GM19193 (cell line): ENCODE results near the gene NR1D1.

Experiments
- POLR2A ChIP-seq: IDR thresholded peaks from 4 replicates; pipeline ENCODE4 v1.6.1; 2011; ENCODE audit not compliant: insufficient read depth, insufficient read length; ENCODE audit errors: extremely low read depth

NR1D1 gene

DNA sequence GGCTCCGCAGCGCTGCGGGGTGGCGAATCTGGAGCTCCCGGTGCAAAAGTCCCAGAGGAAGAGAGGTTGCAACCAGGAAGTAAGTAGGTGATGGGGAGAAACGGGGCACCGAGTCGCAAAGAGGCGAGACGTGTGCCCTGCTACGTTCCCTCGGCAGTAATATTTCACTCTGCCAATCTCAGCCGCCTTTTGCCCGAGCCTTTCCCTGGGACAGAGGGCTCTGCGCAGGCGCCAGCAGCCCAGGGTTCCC is at the start of gene NR1D1:
NR1D1 (minus strand) TSS at position 171 of the 250 bp plus-strand sequence. CDS start 495 bp downstream, outside the sequence.
- peak; percentile 64 for TF ChIP-seq POLR2A

DNA sequence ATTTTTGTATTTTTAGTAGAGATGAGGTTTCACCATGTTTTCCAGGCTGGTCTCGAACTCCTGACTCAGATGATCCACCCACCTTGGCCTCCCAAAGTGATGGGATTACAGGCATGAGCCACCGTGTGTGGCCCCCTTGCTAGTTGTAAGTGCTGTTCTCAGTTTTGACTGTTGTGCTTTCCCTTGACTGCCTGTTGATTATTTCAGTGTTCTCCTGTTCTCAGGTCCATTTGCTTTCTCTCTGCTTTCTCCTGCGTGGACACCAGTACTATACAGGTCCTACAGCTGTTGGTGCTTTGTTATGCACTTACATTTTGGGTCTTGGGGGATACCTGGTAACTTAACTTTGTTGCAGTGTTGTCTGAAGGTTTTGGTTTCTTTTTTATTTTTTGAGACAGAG is 48.1 kb upstream of the NR1D1 start:
- no peak for TF ChIP-seq POLR2A

GRCh38 chr17:40145476-40145875 is 45.1 kb upstream of the NR1D1 start:
- TF ChIP-seq POLR2A = no peak

DNA sequence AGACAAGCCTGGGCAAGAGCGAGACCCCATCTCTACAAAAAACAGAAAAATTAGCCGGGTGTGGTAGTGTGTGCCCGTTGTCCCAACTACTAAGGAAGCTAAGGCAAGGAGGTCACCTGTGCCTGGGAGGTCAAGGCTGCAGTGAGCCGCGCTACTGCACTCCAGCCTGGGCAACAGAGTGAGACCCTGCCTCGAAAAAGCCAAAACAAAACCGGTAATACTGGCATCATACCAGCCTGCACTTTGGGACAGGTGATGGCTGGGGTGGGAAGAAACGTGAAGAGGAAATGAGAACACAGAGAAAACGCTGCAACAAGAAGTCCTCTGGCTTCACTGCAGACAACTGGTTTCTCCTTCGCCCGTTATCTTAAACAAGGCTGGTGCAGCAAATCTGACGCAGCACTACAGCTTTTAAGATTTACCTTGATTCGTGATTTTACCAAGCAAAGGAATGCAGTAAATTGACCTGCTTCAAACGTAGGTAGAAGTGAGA is 39.2 kb upstream of the NR1D1 start:
- TF ChIP-seq POLR2A = no peak

DNA sequence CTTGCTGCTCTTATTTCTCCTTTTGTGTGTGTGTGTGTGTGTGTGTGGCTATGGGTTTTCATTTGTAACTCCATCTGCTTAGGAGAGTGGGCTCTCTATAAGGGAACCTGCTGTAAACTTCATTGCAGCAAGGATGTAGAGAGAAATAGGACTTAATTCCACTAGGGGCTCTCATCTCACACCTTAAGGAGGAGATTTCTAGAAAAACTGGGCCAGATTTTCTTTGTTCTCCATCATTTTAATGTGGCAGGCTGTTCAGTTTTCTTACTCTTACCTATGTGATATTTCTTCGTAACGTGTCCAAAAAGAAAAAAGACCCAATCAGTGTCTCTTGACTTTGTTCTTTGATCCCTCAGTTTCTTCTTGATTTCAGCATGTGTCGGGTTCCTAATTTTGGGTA is 35.4 kb upstream of the NR1D1 start:
- TF ChIP-seq POLR2A = no peak

DNA sequence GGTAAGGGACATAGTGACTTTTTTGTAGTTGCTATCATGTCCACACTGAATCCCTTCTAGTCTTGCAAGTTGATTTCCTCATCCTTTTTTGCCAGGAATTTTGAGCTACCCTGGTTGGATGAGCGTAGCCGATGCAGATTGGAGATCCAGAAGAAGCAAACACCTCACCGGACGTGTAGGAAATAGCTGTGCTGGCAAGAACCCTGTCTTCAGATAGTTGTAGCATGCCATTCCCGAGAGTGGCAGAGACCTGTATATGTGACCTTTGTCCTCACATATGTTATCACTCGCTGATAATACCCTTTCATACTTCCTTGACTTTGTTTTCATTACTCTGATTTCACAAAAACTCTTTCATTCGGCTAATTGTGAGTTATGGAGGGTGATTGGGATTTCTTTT is 33.8 kb upstream of the NR1D1 start:
- TF ChIP-seq POLR2A = no peak

GRCh38 chr17:40130352-40131042 is 30.1 kb upstream of the NR1D1 start:
- no peak for TF ChIP-seq POLR2A

GRCh38 chr17:40129498-40129897 is 29.1 kb upstream of the NR1D1 start:
- TF ChIP-seq POLR2A = no peak

DNA sequence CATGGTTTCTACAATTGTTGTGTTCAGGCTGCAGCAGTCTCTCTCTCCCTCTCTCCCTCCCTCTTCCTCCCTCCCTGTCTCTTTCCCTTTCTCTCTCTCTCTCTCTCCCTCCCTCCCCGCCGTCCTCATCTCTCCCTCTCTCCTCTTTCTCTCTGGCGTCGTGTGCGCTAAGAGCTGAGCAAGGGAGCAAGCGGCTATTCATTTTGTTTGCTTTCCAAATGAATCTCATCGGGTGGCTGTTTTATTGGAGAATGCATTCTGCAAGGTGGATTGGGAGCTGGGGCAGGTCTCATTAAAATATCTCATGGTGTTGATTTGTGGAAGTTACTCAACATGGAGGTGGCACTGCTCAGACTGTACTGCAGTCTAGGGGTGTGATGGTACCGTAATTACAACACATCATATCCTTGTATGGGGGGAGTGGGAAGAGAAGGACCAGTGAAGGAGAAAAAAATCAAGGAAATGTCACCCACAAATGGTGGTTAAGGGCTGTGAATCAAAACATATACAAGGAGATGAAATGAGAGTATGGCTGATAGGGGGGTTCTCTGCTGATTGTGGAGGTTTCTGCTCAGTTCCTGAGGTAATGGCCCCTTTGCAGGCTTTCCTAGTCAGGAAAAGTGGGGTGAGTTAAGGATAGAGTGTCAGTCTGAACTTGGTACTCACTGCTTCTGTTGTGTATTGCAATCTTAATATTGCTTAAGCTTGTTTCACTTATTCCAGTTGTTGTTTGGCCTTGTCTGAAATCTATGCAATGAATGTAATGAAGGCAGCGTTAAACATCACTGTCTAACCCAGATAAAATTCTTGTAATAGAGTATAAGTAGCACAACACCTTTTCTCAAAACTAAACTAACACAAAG is 24.1 kb upstream of the NR1D1 start:
- no peak for TF ChIP-seq POLR2A

- no peak for TF ChIP-seq POLR2A
These were observed 23.4 kb upstream of the NR1D1 start for GRCh38 chr17:40123811-40124114.

DNA sequence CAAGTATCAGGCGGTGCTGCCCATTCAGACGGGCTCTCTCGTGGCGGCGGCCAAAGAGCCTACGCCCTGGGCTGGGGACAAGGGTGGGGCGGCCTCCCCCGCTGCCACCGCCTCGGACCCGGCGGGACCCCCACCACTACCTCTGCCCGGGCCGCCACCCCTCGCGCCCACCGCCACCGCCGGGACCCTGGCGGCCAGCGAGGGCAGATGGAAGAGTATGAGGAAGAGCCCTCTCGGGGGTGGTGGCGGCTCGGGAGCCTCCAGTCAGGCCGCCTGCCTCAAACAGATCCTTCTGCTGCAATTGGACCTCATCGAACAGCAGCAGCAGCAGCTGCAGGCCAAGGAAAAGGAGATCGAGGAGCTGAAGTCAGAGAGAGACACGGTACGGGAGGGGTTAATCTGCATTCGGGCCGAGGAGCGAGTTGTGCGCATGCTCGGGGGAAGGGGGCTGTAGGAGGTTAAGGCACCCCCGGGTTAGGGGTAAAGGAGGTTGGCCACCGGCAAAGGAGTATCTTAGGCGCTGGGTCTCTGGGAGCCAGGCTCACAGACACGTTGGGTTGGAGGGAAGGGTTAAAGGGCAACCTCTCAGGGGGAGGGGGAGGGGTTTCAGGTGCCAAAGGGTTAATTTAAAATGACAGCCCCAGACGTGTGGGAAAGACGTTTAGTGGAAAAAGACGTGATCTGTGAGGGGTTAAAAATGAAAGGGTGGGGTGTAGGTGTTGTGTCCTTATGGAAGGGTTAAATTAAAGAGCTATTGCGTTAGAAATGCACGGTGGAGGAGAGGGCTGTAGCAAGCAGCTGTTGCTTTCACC is 22.8 kb upstream of the NR1D1 start:
- TF ChIP-seq POLR2A = no peak

GRCh38 chr17:40122136-40122998 is 22.0 kb upstream of the NR1D1 start:
- peak; percentile 21 for TF ChIP-seq POLR2A

GRCh38 chr17:40121181-40122135 is 21.1 kb upstream of the NR1D1 start, which contains the start of gene MSL1:
Gene MSL1, plus strand, starts transcription at chr17:40121971. Its CDS starts 642 bp downstream, at chr17:40122613.
- TF ChIP-seq POLR2A = peak; percentile 53
